HUES64 (cell line): ENCODE data around the gene FAM193A.

Experiments
- H3K27ac ChIP-seq: 2 replicates; pipeline ENCODE4 v1.7.0; 2013; ENCODE audit warnings: low read depth, low read length, inconsistent platforms
- H3K27me3 ChIP-seq: 2 replicates; pipeline ENCODE4 v1.6.1; 2013; ENCODE audit warnings: mild to moderate bottlenecking, low read length; ENCODE audit not compliant: insufficient read depth
- H3K36me3 ChIP-seq: 2 replicates; pipeline ENCODE4 v1.6.1; 2013; ENCODE audit warnings: mild to moderate bottlenecking, low read length; ENCODE audit not compliant: insufficient read depth
- H3K4me1 ChIP-seq: 2 replicates; pipeline ENCODE4 v1.6.1; 2013; ENCODE audit warnings: mild to moderate bottlenecking, low read length, moderate library complexity; ENCODE audit not compliant: insufficient read depth
- H3K4me3 ChIP-seq: 2 replicates; pipeline ENCODE4 v1.5.1; 2013; ENCODE audit warnings: mild to moderate bottlenecking, low read length, moderate library complexity
- H3K9ac ChIP-seq: 2 replicates; pipeline ENCODE4 v1.6.1; 2013; ENCODE audit warnings: mild to moderate bottlenecking, low read depth, low read length
- H3K9me3 ChIP-seq: 2 replicates; pipeline ENCODE4 v1.6.1; 2013; ENCODE audit warnings: low read depth, low read length; ENCODE audit not compliant: insufficient read depth
- WGBS: fragments of 150-250, 120-280 bp; methylation state at CpG from one replicate; pipeline ENCODE4 v1.1.7; 2013; ENCODE audit warnings: missing lambda C conversion rate; 5-methylcytosine and 5-hydroxymethylcytosine counted together

The FAM193A gene

DNA sequence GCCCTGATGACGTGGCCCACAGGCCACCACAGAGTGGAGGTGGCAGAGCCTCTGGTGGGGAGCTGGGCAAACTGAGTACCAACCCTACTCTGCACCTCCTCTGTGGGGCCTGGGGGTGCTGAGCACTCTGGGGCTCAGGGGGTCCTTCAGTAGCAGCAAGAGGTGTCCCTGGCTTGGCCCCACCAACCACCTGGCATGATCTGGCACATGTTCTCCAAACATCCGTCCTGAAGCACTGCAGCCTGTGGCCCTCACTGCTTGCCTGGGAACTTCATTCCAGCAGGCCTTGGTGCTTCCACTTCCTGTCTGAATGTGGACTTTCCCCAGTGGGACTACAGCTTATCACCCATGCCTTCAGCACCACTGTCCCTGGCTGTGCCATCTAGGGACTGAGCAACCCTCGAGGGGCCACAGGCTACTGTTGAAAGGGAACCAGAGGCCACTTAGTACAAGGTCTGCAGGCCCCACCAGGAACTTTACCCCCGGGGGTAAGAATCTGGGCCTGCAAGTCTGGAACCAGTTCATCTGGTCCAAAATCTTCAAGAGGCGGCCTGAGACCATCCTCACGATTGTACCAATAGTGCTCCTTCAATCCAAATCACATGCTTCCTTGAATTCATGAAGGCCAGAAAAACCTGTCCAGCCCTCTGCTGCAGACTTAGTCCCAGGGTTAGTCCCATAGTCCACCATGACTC lies 206.5 kb downstream of the FAM193A start:
- 93% methylated on average over 6 of the region's 6 CpGs for WGBS
- H3K9me3 ChIP-seq = no peaks in the 10 kb centered on the region
- H3K27ac ChIP-seq = no peak overlapping the region
- no peaks in the 10 kb centered on the region for H3K27me3 ChIP-seq
- H3K36me3 ChIP-seq = peaks cover 61% of the 10 kb centered on the region
- H3K4me3 ChIP-seq = no peak overlapping the region
- no peak overlapping the region for H3K9ac ChIP-seq
- H3K4me1 ChIP-seq = no peaks in the 10 kb centered on the region

DNA sequence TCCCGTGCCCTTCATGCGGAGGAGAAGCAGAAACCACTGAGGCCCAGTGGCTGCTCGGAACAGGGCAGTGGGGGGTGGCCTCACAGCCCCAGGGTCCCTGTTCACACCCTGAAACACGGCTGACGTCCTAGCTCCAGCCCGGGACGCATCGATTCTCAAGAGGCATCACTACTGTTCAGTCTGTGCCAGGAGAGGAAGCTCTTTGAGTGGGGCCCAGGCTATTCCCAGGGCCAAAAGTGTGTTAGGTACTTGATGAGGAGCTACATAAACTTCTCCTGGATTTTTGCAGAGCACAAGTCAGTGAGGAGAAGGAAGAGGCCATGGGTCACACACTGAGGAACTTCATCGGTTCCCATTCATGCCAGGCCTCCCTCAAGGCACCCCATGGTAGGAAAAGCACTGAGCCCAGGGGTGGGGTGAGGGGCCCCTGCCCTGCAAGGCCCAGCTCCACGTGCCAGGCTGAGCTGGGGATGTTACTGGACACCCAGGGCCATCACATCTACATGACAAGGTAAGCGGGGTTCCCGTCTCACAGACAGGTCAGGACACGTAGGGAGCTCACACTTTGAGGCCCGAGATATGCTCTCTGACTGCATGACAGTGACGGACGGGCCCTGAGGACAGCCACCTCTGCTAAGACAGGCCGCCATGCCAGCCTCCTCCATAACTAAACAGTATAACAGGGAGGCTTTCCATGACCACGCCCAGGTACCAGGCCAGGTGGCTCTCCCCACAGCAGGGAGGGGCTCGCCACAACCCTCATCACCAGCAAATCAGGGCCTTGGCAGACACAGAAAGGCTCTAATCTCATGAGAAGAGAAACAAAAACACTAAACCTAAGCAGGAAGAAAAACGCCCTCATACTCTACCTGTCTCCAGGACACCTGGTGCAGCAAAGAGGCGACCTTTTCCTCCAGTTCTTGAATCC lies 207.3 kb downstream of the FAM193A start:
- no peak overlapping the region for H3K27ac ChIP-seq

DNA sequence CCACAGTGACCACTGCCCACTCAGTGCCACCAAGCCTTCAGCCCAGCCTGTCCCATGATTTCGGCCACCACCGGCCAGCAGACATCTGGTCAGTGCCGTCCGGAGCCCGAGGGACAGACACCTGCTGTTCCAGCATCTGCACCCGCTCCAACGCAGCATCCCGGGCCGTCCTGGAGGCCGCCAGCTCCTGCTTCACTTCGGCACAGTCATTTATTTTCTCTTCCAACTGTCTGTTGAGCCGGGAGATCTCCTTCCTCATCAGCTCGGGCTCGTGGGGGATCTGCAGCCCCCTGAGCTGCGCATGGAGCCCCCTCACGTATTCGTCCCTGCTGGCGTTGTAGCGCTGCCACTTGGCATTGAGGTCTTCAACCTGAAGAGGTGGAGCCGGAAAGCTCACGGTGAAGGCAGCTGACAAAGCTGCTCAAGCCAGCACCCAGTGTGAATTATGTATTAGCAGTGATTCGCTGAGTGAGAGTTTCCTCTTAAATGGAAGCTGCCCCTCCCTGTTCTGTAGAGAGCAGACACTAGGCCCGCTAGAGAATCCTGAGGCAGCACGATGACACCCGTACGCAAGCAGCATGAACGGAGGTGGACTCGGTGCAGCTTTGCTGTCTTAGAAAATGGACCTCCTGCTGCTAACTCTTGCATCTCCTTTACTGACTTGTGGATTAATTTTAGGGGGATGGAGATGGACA lies 208.3 kb downstream of the FAM193A start:
- Histone ChIP-seq H3K27ac (no peak overlapping the region), H3K9me3 (no peaks in the 10 kb centered on the region), H3K27me3 (no peaks in the 10 kb centered on the region), H3K36me3 (peaks cover 61% of the 10 kb centered on the region), H3K4me3 (no peak overlapping the region), H3K4me1 (no peaks in the 10 kb centered on the region), H3K9ac (no peak overlapping the region)
- WGBS = 94% methylated on average over 28 of the region's 28 CpGs

More for the DNA sequence above, 207.3 kb downstream of the FAM193A start:
- no peaks in the 10 kb centered on the region for H3K4me1 ChIP-seq
- no peak overlapping the region for H3K4me3 ChIP-seq
- H3K27me3 ChIP-seq = no peaks in the 10 kb centered on the region
- 93% methylated on average over 21 of the region's 21 CpGs for whole genome bisulfite sequencing
- no peaks in the 10 kb centered on the region for H3K9me3 ChIP-seq
- no peak overlapping the region for H3K9ac ChIP-seq
- H3K36me3 ChIP-seq = peaks cover 61% of the 10 kb centered on the region

DNA sequence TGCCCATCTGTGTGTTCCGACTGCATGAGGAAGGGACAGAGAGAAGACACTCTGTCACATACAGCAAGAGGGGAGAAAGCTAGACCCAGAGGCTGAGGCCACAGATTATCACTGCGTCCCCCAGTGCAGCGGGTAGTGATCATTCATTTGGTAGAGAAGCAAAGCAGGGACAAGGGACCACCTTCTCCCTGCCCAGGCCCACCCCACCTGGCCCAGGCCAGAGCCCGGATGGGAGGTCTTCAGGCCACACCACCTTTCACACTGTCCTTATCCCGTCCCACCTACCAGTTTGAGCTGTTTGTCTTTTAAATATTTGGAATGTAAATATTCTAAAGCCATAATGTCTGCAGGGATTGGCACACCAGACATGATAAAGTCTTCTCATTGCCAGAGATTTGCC lies 209.1 kb downstream of the FAM193A start:
- 99% methylated on average over 4 of the region's 5 CpGs for WGBS
- Histone ChIP-seq H3K9me3 (no peaks in the 10 kb centered on the region), H3K4me3 (no peak overlapping the region), H3K9ac (no peak overlapping the region), H3K36me3 (peaks cover 61% of the 10 kb centered on the region), H3K27ac (no peak overlapping the region), H3K4me1 (no peaks in the 10 kb centered on the region), H3K27me3 (no peaks in the 10 kb centered on the region)

DNA sequence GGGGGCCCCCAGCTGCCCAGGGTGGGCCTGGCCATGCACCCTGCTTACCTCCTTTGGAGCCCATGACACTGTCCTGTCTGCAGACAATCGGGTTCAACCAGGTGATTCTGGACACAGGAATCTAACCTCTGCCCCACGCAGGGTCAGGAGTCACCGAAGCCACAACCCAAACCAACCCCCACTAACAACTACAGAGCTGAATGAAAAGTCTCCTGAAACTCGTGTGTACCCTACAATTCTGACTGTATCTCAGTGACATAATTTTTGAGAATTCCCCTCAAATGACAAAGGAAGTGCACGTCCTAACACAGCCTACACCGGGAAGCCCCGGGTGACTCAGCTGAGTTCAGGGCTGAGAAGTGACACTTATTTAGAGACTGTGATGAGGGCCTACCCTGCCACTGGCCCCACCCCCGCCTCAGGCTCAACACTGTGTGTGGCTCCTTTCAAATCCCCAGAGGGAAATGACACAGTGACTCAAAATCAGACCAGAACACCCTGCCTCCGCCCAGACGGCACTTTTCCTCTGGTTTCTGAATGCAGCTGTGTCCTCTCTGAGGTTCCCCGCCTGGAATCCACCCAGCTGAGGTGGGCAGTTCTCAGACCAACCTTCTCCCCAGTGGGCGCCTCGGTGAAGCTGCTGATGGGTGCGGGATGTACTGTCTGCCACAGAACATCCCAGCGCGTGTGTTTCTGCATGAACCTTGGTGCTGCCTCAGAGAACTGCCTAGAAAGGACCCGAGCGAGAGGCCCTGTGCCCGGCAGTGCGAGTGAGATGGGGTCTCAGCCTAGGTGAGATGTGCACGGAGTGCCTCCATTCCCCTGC lies 209.7 kb downstream of the FAM193A start:
- Histone ChIP-seq H3K36me3 (peaks cover 61% of the 10 kb centered on the region), H3K4me1 (no peaks in the 10 kb centered on the region), H3K4me3 (no peak overlapping the region), H3K27ac (no peak overlapping the region), H3K9ac (no peak overlapping the region), H3K9me3 (no peaks in the 10 kb centered on the region), H3K27me3 (no peaks in the 10 kb centered on the region)
- WGBS = 85% methylated on average over 21 of the region's 21 CpGs

DNA sequence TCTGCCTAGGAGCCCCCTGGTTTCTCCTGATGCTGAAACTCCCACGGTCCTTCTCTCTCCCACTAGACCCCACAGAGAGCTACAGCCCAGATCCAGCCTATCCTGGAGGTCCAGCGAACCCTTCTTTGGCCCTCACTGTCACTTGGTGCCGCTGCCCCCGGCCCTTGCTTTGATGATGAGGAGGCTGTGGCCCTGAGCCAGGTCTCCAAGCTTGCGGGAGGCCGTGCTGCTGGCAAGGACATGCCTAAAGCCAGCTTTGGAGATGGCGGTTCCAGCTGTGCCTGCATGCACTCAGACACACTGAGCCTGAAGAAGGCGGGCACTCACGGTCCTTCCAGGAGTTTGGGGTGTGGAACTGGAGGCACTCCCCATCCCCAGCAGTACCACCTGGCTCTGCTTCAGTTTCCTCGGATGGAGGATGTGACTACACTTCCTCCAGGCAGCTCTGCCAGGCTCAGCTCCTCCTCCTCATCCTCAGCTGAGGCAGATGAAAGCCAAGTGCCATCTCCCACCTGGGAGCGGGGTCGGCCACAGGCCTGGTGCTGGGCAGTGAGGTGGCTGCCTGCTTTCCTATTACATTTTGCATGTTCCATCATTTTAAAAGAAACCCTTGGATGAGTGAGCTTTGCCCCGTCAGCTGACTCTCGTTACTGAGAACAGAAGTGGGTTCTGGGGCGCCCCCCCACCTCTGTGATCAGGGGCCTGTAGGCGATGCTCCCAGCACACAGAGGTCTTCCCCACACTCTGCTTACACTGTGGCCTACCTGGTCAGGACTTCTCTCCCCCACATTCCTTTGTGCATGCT lies 210.6 kb downstream of the FAM193A start:
- Histone ChIP-seq H3K27ac (no peak overlapping the region), H3K4me3 (no peak overlapping the region), H3K4me1 (no peaks in the 10 kb centered on the region), H3K36me3 (peaks cover 59% of the 10 kb centered on the region), H3K9ac (no peak overlapping the region), H3K27me3 (no peaks in the 10 kb centered on the region), H3K9me3 (no peaks in the 10 kb centered on the region)
- 92% methylated on average over 16 of the region's 16 CpGs for WGBS

DNA sequence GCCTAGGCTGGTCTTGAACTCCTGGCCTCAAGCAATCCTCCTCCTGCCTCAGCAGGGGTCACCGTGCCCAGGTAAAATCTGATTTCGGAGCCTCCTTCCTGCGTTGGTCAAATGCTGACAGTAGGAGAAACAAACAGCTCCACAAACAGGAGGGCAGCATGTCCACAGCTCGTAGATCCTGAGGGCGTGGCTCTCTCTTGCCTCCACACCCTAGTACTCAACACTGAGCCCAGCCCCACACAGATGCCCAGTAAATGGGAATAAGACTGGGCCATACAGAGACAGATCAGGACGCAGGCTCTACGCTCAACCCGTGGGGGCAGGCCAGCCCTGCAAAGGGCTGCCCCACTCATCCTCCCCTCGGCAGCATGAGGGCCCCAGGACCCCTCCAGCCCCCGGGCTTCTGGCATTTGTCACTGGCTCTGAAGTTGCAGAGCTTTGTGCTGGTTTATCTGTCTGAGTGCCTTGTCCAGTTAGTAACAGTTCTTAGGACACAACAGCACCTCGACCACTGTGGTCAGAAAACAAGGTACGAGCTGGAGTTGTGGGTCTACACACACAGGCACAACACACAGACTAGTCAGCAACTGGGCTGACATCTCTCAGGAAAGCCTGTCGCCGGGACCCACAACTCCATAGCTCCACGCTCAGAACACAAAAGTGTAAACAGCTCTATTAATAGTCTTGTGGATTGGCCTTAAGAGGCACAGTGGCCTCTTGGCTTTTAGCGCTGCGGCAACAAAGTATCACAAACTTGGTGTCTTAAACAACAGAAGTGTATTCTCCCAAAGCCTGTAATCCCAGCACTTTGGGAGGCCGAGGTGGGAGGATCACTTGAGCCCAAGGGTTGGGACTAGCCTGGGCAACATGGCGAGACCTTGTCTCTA lies 214.5 kb downstream of the FAM193A start:
- whole genome bisulfite sequencing = 94% methylated on average over 19 of the region's 19 CpGs
- no peaks in the 10 kb centered on the region for H3K27me3 ChIP-seq
- H3K9me3 ChIP-seq = no peaks in the 10 kb centered on the region
- no peak overlapping the region for H3K4me3 ChIP-seq
- peaks cover 20% of the 10 kb centered on the region for H3K36me3 ChIP-seq
- no peak overlapping the region for H3K9ac ChIP-seq
- no peaks in the 10 kb centered on the region for H3K4me1 ChIP-seq
- H3K27ac ChIP-seq = no peak overlapping the region

DNA sequence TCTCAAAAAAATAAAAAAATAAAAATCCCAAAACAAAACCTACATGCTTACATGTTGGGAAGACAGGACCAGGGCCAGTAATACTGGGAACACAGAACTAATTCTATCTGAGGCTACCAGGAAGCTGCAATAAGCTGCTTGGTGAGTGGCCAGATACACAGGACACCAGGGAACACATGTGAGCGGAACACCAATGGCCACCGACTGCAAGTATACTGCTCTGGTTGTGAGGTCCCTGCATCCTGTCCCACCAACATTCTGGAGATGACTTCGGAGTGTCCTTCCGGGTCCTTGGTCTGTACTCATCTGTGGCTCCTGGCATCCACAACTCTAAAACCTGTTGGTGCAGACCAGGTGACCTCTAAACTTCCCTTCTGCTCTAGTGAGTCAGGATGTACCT lies 217.0 kb downstream of the FAM193A start:
- no peak overlapping the region for H3K9ac ChIP-seq
- H3K9me3 ChIP-seq = no peaks in the 10 kb centered on the region
- 98% methylated on average over 4 of the region's 4 CpGs for WGBS
- H3K27me3 ChIP-seq = no peaks in the 10 kb centered on the region
- H3K4me3 ChIP-seq = no peak overlapping the region
- H3K4me1 ChIP-seq = peaks cover 3% of the 10 kb centered on the region; the same call in 1 of the 2 replicates
- no peak overlapping the region for H3K27ac ChIP-seq
- no peaks in the 10 kb centered on the region for H3K36me3 ChIP-seq

DNA sequence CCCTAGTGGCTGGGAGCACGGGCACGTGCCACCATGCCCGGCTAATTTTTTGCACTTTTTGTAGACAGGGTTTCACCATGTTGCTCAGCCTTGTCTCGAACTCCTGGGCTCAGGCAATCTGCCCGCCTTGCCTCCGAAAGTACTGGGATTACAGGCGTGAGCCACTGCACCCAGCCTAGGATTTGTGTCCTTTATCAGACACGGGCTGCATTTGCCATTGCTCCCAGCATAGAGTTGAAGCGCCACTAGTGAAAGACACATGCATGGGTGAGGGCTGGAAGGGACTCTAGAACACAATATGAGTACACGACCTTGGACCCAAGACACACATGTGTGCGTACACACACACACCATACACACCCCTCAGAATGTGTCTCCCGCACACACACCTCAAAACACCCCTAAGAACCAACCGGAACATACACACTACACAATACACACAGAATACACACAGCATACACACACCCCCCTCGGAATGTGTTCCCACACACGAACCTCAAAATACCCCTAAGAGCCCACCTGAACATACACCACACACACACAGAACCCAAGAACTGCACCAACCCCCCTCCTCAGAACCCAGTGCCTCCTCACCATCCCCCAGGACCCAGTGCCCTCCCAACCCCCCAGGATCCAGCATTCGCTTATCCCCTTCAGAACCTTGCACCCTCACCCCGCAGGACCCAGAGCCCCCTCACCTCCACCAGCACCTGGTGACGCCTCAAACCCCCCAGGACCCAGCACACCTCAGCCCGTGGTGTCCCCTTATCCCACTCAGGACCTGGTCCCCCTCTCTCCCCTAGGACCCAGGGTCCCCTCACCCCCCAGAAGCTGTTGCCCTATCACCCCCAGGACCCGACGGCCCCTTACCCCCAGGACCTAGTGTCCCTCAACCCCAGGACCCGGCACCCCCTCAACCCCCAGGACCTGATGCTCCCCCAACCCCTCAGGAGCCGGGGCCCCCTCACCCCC lies 218.7 kb downstream of the FAM193A start:
- Histone ChIP-seq H3K4me3 (peak overlapping the region; percentile 88), H3K27me3 (no peaks in the 10 kb centered on the region), H3K27ac (no peak overlapping the region), H3K36me3 (no peaks in the 10 kb centered on the region), H3K9me3 (no peaks in the 10 kb centered on the region), H3K9ac (peak overlapping the region; percentile 84), H3K4me1 (peaks cover 3% of the 10 kb centered on the region; the same call in 1 of the 2 replicates)
- 69% methylated on average over 23 of the region's 23 CpGs for WGBS
